Liver (tissue), 3 donors: ENCODE measurements around the gene ERC2.

ENCODE experiments used
- CTCF ChIP-seq: fragments of 150-350 bp; IDR thresholded peaks from 2 replicates; pipeline ENCODE4 v1.5.1; 2017; ENCODE audit warnings: improper control_type of control experiment, low read depth, low read length; ENCODE audit not compliant: missing input control
- EGR1 ChIP-seq, 2 donors: IDR thresholded peaks; 2 replicates each; pipeline ENCODE4 v1.6.1; 2016 to 2018; ENCODE audit warnings: antibody characterized with exemption in 2 of 2, low read depth in 2 of 2
- JUND ChIP-seq, 2 donors: IDR thresholded peaks; 2 replicates each; pipeline ENCODE4 v1.6.1; 2016; ENCODE audit warnings: antibody characterized with exemption in 2 of 2
- MAX ChIP-seq: IDR thresholded peaks from 2 replicates; pipeline ENCODE4 v1.6.1; 2016; ENCODE audit warnings: antibody characterized with exemption
- REST ChIP-seq: IDR thresholded peaks from 2 replicates; pipeline ENCODE4 v1.6.1; 2016; ENCODE audit warnings: antibody characterized with exemption, mild to moderate bottlenecking
- RXRA ChIP-seq, 2 donors: IDR thresholded peaks; 2 replicates each; pipeline ENCODE4 v1.6.1; 2017 to 2018; ENCODE audit warnings: antibody characterized with exemption in 2 of 2, mild to moderate bottlenecking in 1 of 2
- YY1 ChIP-seq: IDR thresholded peaks from 2 replicates; pipeline ENCODE4 v1.6.1; 2016; ENCODE audit warnings: antibody characterized with exemption, mild to moderate bottlenecking
- ZBTB33 ChIP-seq: IDR thresholded peaks from 2 replicates; pipeline ENCODE4 v1.6.1; 2016; ENCODE audit warnings: antibody characterized with exemption
- donor health status: healthy.
- donor health status: healthy.

- TF ChIP-seq EGR1 (IDR thresholded peaks at IDR 0.05; ENCODE audit: low read depth in 2 of 2), result no peak
- TF ChIP-seq CTCF, result no peak
- no peak for TF ChIP-seq REST
- TF ChIP-seq MAX, result no peak
- TF ChIP-seq YY1, result no peak
- no peak for TF ChIP-seq RXRA (IDR thresholded peaks at IDR 0.05)
- no peak for TF ChIP-seq JUND (IDR thresholded peaks at IDR 0.05)
- TF ChIP-seq ZBTB33, result no peak
These were observed 174.0 kb downstream of the ERC2 start for GRCh38 chr3:56294286-56294685.
